ENCODE results near the gene CHRNA1. TPM values are rescaled to one million over a fixed set of nuclear protein-coding genes. Genes with fewer than 3 reads are reported as not detected.

Gene CHRNA1
- total and polyA plus RNA-seq, 4 donors: 2.0 TPM; not detected in 3

GRCh38 chr2:174759381-174760065, 4.7 kb downstream of the CHRNA1 start:
- no peaks in the 10 kb centered on the region for H3K36me3 ChIP-seq (ENCODE audit: control insufficient read depth in 1 of 2, insufficient read depth in 2 of 2, low read length in 1 of 2)
- H3K4me1 ChIP-seq (ENCODE audit: control insufficient read depth in 1 of 2, insufficient read depth in 2 of 2, low read length in 2 of 2): no peaks in the 10 kb centered on the region
- no peak overlapping the region for H3K27ac ChIP-seq (ENCODE audit: low read depth in 1 of 2, low read length in 2 of 2)
- intact Hi-C loops (cut with DNase I): no loop called here
- 86 to 94% methylated on average over 11 of the region's 11 CpGs for WGBS, 2 donors
- DNase-seq (no peak), ATAC-seq (ENCODE audit: low FRiP score) (no peak)
- no peak overlapping the region for H3K4me3 ChIP-seq (ENCODE audit: low read length in 2 of 2)
- no peaks in the 10 kb centered on the region for H3K9me3 ChIP-seq (ENCODE audit: control insufficient read depth, low read length)
- H3K27me3 ChIP-seq (ENCODE audit: control insufficient read depth in 1 of 2, insufficient read depth in 2 of 2, low read length in 1 of 2): no peaks in the 10 kb centered on the region

GRCh38 chr2:174756743-174757142, 7.5 kb downstream of the CHRNA1 start:
- no peaks in the 10 kb centered on the region for H3K27me3 ChIP-seq (ENCODE audit: control insufficient read depth in 1 of 2, insufficient read depth in 2 of 2, low read length in 1 of 2)
- H3K27ac ChIP-seq (ENCODE audit: low read depth in 1 of 2, low read length in 2 of 2): no peak overlapping the region
- DNase-seq (no peak), ATAC-seq (ENCODE audit: low FRiP score) (no peak)
- no peaks in the 10 kb centered on the region for H3K9me3 ChIP-seq (ENCODE audit: control insufficient read depth, low read length)
- H3K36me3 ChIP-seq (ENCODE audit: control insufficient read depth in 1 of 2, insufficient read depth in 2 of 2, low read length in 1 of 2): no peaks in the 10 kb centered on the region
- intact Hi-C loops (cut with DNase I): no loop called here
- H3K4me3 ChIP-seq (ENCODE audit: low read length in 2 of 2): no peak overlapping the region
- H3K4me1 ChIP-seq (ENCODE audit: control insufficient read depth in 1 of 2, insufficient read depth in 2 of 2, low read length in 2 of 2): no peaks in the 10 kb centered on the region
- 74 to 77% methylated on average over 10 of the region's 10 CpGs for WGBS, 2 donors

- DNase-seq: no peak
- Histone ChIP-seq H3K4me1 (ENCODE audit: control insufficient read depth in 1 of 2, insufficient read depth in 2 of 2, low read length in 2 of 2) (no peaks in the 10 kb centered on the region), H3K27me3 (ENCODE audit: control insufficient read depth in 1 of 2, insufficient read depth in 2 of 2, low read length in 1 of 2) (no peaks in the 10 kb centered on the region), H3K9me3 (ENCODE audit: control insufficient read depth, low read length) (no peaks in the 10 kb centered on the region), H3K36me3 (ENCODE audit: control insufficient read depth in 1 of 2, insufficient read depth in 2 of 2, low read length in 1 of 2) (no peaks in the 10 kb centered on the region), H3K4me3 (ENCODE audit: low read length in 2 of 2) (no peak overlapping the region), H3K27ac (ENCODE audit: low read depth in 1 of 2, low read length in 2 of 2) (no peak overlapping the region)
- 90 to 92% methylated on average over 13 of the region's 13 CpGs for WGBS, 2 donors
- ATAC-seq (ENCODE audit: low FRiP score): no peak
- intact Hi-C loops (cut with DNase I): no loop called here
Measured at GRCh38 chr2:174753038-174753633, 11.1 kb downstream of the CHRNA1 start.

GRCh38 chr2:174752403-174753037, 11.8 kb downstream of the CHRNA1 start:
- 91% methylated on average over 4 of the region's 4 CpGs for WGBS, 2 donors
- no peaks in the 10 kb centered on the region for H3K9me3 ChIP-seq (ENCODE audit: control insufficient read depth, low read length)
- DNase-seq: no peak
- no peaks in the 10 kb centered on the region for H3K27me3 ChIP-seq (ENCODE audit: control insufficient read depth in 1 of 2, insufficient read depth in 2 of 2, low read length in 1 of 2)
- intact Hi-C loops (cut with DNase I): no loop called here
- no peak overlapping the region for H3K27ac ChIP-seq (ENCODE audit: low read depth in 1 of 2, low read length in 2 of 2)
- no peaks in the 10 kb centered on the region for H3K36me3 ChIP-seq (ENCODE audit: control insufficient read depth in 1 of 2, insufficient read depth in 2 of 2, low read length in 1 of 2)
- H3K4me1 ChIP-seq (ENCODE audit: control insufficient read depth in 1 of 2, insufficient read depth in 2 of 2, low read length in 2 of 2): no peaks in the 10 kb centered on the region
- no peak overlapping the region for H3K4me3 ChIP-seq (ENCODE audit: low read length in 2 of 2)
- no peak for ATAC-seq (ENCODE audit: low FRiP score)

GRCh38 chr2:174750923-174751441, 13.3 kb downstream of the CHRNA1 start:
- H3K9me3 ChIP-seq (ENCODE audit: control insufficient read depth, low read length): no peaks in the 10 kb centered on the region
- H3K4me1 ChIP-seq (ENCODE audit: control insufficient read depth in 1 of 2, insufficient read depth in 2 of 2, low read length in 2 of 2): no peaks in the 10 kb centered on the region
- DNase-seq (no peak), ATAC-seq (ENCODE audit: low FRiP score) (no peak)
- 86% methylated on average over 5 of the region's 5 CpGs for WGBS, 2 donors
- H3K36me3 ChIP-seq (ENCODE audit: control insufficient read depth in 1 of 2, insufficient read depth in 2 of 2, low read length in 1 of 2): no peaks in the 10 kb centered on the region
- H3K27ac ChIP-seq (ENCODE audit: low read depth in 1 of 2, low read length in 2 of 2): no peak overlapping the region
- no peak overlapping the region for H3K4me3 ChIP-seq (ENCODE audit: low read length in 2 of 2)
- intact Hi-C loops (cut with DNase I): no loop called here
- no peaks in the 10 kb centered on the region for H3K27me3 ChIP-seq (ENCODE audit: control insufficient read depth in 1 of 2, insufficient read depth in 2 of 2, low read length in 1 of 2)

GRCh38 chr2:174749793-174750192, 14.5 kb downstream of the CHRNA1 start:
- DNase-seq (no peak), ATAC-seq (ENCODE audit: low FRiP score) (no peak)
- H3K4me3 ChIP-seq (ENCODE audit: low read length in 2 of 2): no peak overlapping the region
- H3K27ac ChIP-seq (ENCODE audit: low read depth in 1 of 2, low read length in 2 of 2): no peak overlapping the region
- H3K27me3 ChIP-seq (ENCODE audit: control insufficient read depth in 1 of 2, insufficient read depth in 2 of 2, low read length in 1 of 2): no peaks in the 10 kb centered on the region
- no peaks in the 10 kb centered on the region for H3K4me1 ChIP-seq (ENCODE audit: control insufficient read depth in 1 of 2, insufficient read depth in 2 of 2, low read length in 2 of 2)
- no peaks in the 10 kb centered on the region for H3K9me3 ChIP-seq (ENCODE audit: control insufficient read depth, low read length)
- no peaks in the 10 kb centered on the region for H3K36me3 ChIP-seq (ENCODE audit: control insufficient read depth in 1 of 2, insufficient read depth in 2 of 2, low read length in 1 of 2)
- 89% methylated on average over 8 of the region's 8 CpGs for WGBS, 2 donors
- intact Hi-C loops (cut with DNase I): no loop called here

GRCh38 chr2:174748948-174749347, 15.3 kb downstream of the CHRNA1 start:
- Histone ChIP-seq H3K27me3 (ENCODE audit: control insufficient read depth in 1 of 2, insufficient read depth in 2 of 2, low read length in 1 of 2) (no peaks in the 10 kb centered on the region), H3K27ac (ENCODE audit: low read depth in 1 of 2, low read length in 2 of 2) (no peak overlapping the region), H3K36me3 (ENCODE audit: control insufficient read depth in 1 of 2, insufficient read depth in 2 of 2, low read length in 1 of 2) (no peaks in the 10 kb centered on the region), H3K9me3 (ENCODE audit: control insufficient read depth, low read length) (no peaks in the 10 kb centered on the region), H3K4me1 (ENCODE audit: control insufficient read depth in 1 of 2, insufficient read depth in 2 of 2, low read length in 2 of 2) (no peaks in the 10 kb centered on the region), H3K4me3 (ENCODE audit: low read length in 2 of 2) (no peak overlapping the region)
- intact Hi-C loops (cut with DNase I): no loop called here
- WGBS, 2 donors: 0 to 2% methylated on average over 4 of the region's 4 CpGs
- peak in 1 of 2 donors; percentile 65 for DNase-seq
- ATAC-seq (ENCODE audit: low FRiP score): peak; percentile 78

- intact Hi-C loops (cut with DNase I): no loop called here
- no peak for DNase-seq
- Histone ChIP-seq H3K27ac (ENCODE audit: low read depth in 1 of 2, low read length in 2 of 2) (no peak overlapping the region), H3K4me1 (ENCODE audit: control insufficient read depth in 1 of 2, insufficient read depth in 2 of 2, low read length in 2 of 2) (no peaks in the 10 kb centered on the region), H3K4me3 (ENCODE audit: low read length in 2 of 2) (no peak overlapping the region), H3K27me3 (ENCODE audit: control insufficient read depth in 1 of 2, insufficient read depth in 2 of 2, low read length in 1 of 2) (no peaks in the 10 kb centered on the region), H3K9me3 (ENCODE audit: control insufficient read depth, low read length) (no peaks in the 10 kb centered on the region), H3K36me3 (ENCODE audit: control insufficient read depth in 1 of 2, insufficient read depth in 2 of 2, low read length in 1 of 2) (no peaks in the 10 kb centered on the region)
- 93 to 94% methylated on average over 5 of the region's 5 CpGs for WGBS, 2 donors
- no peak for ATAC-seq (ENCODE audit: low FRiP score)
Measured at GRCh38 chr2:174745142-174745541, 19.1 kb downstream of the CHRNA1 start.

GRCh38 chr2:174744111-174744510, 20.2 kb downstream of the CHRNA1 start:
- no peaks in the 10 kb centered on the region for H3K9me3 ChIP-seq (ENCODE audit: control insufficient read depth, low read length)
- H3K4me3 ChIP-seq (ENCODE audit: low read length in 2 of 2): no peak overlapping the region
- 93 to 100% methylated on average over 2 of the region's 2 CpGs for WGBS, 2 donors
- H3K4me1 ChIP-seq (ENCODE audit: control insufficient read depth in 1 of 2, insufficient read depth in 2 of 2, low read length in 2 of 2): no peaks in the 10 kb centered on the region
- H3K27ac ChIP-seq (ENCODE audit: low read depth in 1 of 2, low read length in 2 of 2): no peak overlapping the region
- DNase-seq (no peak), ATAC-seq (ENCODE audit: low FRiP score) (no peak)
- H3K36me3 ChIP-seq (ENCODE audit: control insufficient read depth in 1 of 2, insufficient read depth in 2 of 2, low read length in 1 of 2): no peaks in the 10 kb centered on the region
- intact Hi-C loops (cut with DNase I): no loop called here
- H3K27me3 ChIP-seq (ENCODE audit: control insufficient read depth in 1 of 2, insufficient read depth in 2 of 2, low read length in 1 of 2): no peaks in the 10 kb centered on the region

Data from aorta (tissue), 5 donors.